HEK293 (cell line): Measurements from ENCODE around the gene ZMYM4.

Experiments
- HOXC10 ChIP-seq: sonication (generic); formaldehyde crosslinking; IDR thresholded peaks from 2 replicates; pipeline ENCODE4 v1.8.1; 2023; ENCODE audit warnings: mild to moderate bottlenecking, missing genetic modification reagents
- HOXD13 ChIP-seq: sonication (generic); formaldehyde crosslinking; IDR thresholded peaks from 2 replicates; pipeline ENCODE4 v1.8.0; 2022; ENCODE audit warnings: missing genetic modification reagents, borderline replicate concordance
- IKZF3 ChIP-seq: fragments of 450-650 bp; IDR thresholded peaks from 2 replicates; pipeline ENCODE4 v1.5.0; 2018; ENCODE audit warnings: missing biosample characterization, mild to moderate bottlenecking, missing genetic modification characterization, moderate library complexity
- KLF7 ChIP-seq: fragments of 450-650 bp; formaldehyde crosslinking; IDR thresholded peaks from 2 replicates; pipeline ENCODE4 v1.5.1; 2016; ENCODE audit warnings: missing biosample characterization, missing genetic modification characterization, borderline replicate concordance
- KLF9 ChIP-seq: fragments of 450-650 bp; formaldehyde crosslinking; IDR thresholded peaks from 2 replicates; pipeline ENCODE4 v1.5.1; 2016; ENCODE audit warnings: missing biosample characterization, missing genetic modification characterization, low read depth
- OVOL3 ChIP-seq: fragments of 450-650 bp; formaldehyde crosslinking; IDR thresholded peaks from 2 replicates; pipeline ENCODE4 v1.5.1; 2016; ENCODE audit warnings: missing biosample characterization, missing genetic modification characterization
- SCRT1 ChIP-seq: fragments of 450-650 bp; formaldehyde crosslinking; IDR thresholded peaks from 2 replicates; pipeline ENCODE4 v1.5.1; 2016; ENCODE audit warnings: missing biosample characterization, missing genetic modification characterization, borderline replicate concordance
- TRIM28 ChIP-seq: IDR thresholded peaks from 2 replicates; pipeline ENCODE4 v1.6.1; 2011; ENCODE audit warnings: low read length, control low read depth, borderline replicate concordance
- WT1 ChIP-seq: fragments of 450-650 bp; formaldehyde crosslinking; IDR thresholded peaks from 2 replicates; pipeline ENCODE4 v1.5.1; 2016; ENCODE audit warnings: missing biosample characterization, missing genetic modification characterization
- ZBTB1 ChIP-seq: fragments of 450-650 bp; formaldehyde crosslinking; IDR thresholded peaks from 2 replicates; pipeline ENCODE4 v1.5.1; 2016; ENCODE audit warnings: missing biosample characterization, missing genetic modification characterization
- ZBTB48 ChIP-seq: fragments of 450-650 bp; formaldehyde crosslinking; IDR thresholded peaks from 2 replicates; pipeline ENCODE4 v1.5.1; 2016; ENCODE audit warnings: missing biosample characterization, missing genetic modification characterization
- ZFP69B ChIP-seq: fragments of 450-650 bp; formaldehyde crosslinking; IDR thresholded peaks from 2 replicates; pipeline ENCODE4 v1.5.1; 2016; ENCODE audit warnings: missing biosample characterization, missing genetic modification characterization
- ZNF155 ChIP-seq: fragments of 450-650 bp; formaldehyde crosslinking; IDR thresholded peaks from 2 replicates; pipeline ENCODE4 v1.5.1; 2016; ENCODE audit warnings: missing biosample characterization, missing genetic modification characterization
- ZNF157 ChIP-seq: fragments of 450-650 bp; formaldehyde crosslinking; IDR thresholded peaks from 2 replicates; pipeline ENCODE4 v1.5.1; 2016; ENCODE audit warnings: missing biosample characterization, missing genetic modification characterization
- ZNF211 ChIP-seq: fragments of 450-650 bp; formaldehyde crosslinking; IDR thresholded peaks from 2 replicates; pipeline ENCODE4 v1.5.1; 2016; ENCODE audit warnings: low read depth, missing biosample characterization, missing genetic modification characterization
- ZNF221 ChIP-seq: fragments of 450-650 bp; formaldehyde crosslinking; IDR thresholded peaks from 2 replicates; pipeline ENCODE4 v1.5.1; 2017; ENCODE audit warnings: missing biosample characterization, missing genetic modification characterization, borderline replicate concordance
- ZNF423 ChIP-seq: fragments of 450-650 bp; formaldehyde crosslinking; IDR thresholded peaks from 2 replicates; pipeline ENCODE4 v1.5.1; 2016; ENCODE audit warnings: missing biosample characterization, missing genetic modification characterization
- ZNF549 ChIP-seq: fragments of 450-650 bp; IDR thresholded peaks from 2 replicates; pipeline ENCODE4 v1.5.1; 2018; ENCODE audit warnings: missing biosample characterization, missing genetic modification characterization, mild to moderate bottlenecking, inconsistent platforms, moderate library complexity
- ZNF571 ChIP-seq: fragments of 450-650 bp; formaldehyde crosslinking; IDR thresholded peaks from 2 replicates; pipeline ENCODE4 v1.5.0; 2017; ENCODE audit warnings: missing biosample characterization, missing genetic modification characterization
- ZNF600 ChIP-seq: fragments of 450-650 bp; formaldehyde crosslinking; IDR thresholded peaks from 2 replicates; pipeline ENCODE4 v1.5.1; 2016; ENCODE audit warnings: missing biosample characterization, missing genetic modification characterization
- ZNF610 ChIP-seq: fragments of 450-650 bp; formaldehyde crosslinking; IDR thresholded peaks from 2 replicates; pipeline ENCODE4 v1.5.1; 2016; ENCODE audit warnings: missing biosample characterization, missing genetic modification characterization, borderline replicate concordance
- ZNF621 ChIP-seq: fragments of 450-650 bp; formaldehyde crosslinking; IDR thresholded peaks from 2 replicates; pipeline ENCODE4 v1.5.1; 2017; ENCODE audit warnings: missing biosample characterization, missing genetic modification characterization
- ZNF624 ChIP-seq: fragments of 450-650 bp; formaldehyde crosslinking; IDR thresholded peaks from 2 replicates; pipeline ENCODE4 v1.5.1; 2017; ENCODE audit warnings: missing biosample characterization, missing genetic modification characterization
- ZNF701 ChIP-seq: fragments of 450-650 bp; formaldehyde crosslinking; IDR thresholded peaks from 2 replicates; pipeline ENCODE4 v1.5.1; 2016; ENCODE audit warnings: missing biosample characterization, missing genetic modification characterization
- ZNF768 ChIP-seq: fragments of 450-650 bp; formaldehyde crosslinking; IDR thresholded peaks from 2 replicates; pipeline ENCODE4 v1.5.1; 2018; ENCODE audit warnings: missing biosample characterization, mild to moderate bottlenecking, missing genetic modification characterization
- ZNF837 ChIP-seq: fragments of 450-650 bp; formaldehyde crosslinking; IDR thresholded peaks from 2 replicates; pipeline ENCODE4 v1.5.1; 2016; ENCODE audit warnings: missing biosample characterization, missing genetic modification characterization
- ZNF843 ChIP-seq: fragments of 450-650 bp; formaldehyde crosslinking; IDR thresholded peaks from 2 replicates; pipeline ENCODE4 v1.5.1; 2016; ENCODE audit warnings: missing biosample characterization, missing genetic modification characterization
- TF ChIP-seq, protein P1 (sequence below): fragments of 450-650 bp; formaldehyde crosslinking; IDR thresholded peaks from 2 replicates; pipeline ENCODE4 v1.5.1; 2016; ENCODE audit warnings: missing biosample characterization, missing genetic modification characterization
- TF ChIP-seq, protein P2 (sequence below): fragments of 450-650 bp; formaldehyde crosslinking; IDR thresholded peaks from 2 replicates; pipeline ENCODE4 v1.5.1; 2016; ENCODE audit warnings: missing biosample characterization, missing genetic modification characterization
- TF ChIP-seq, protein P3 (sequence below): fragments of 450-650 bp; IDR thresholded peaks from 2 replicates; pipeline ENCODE4 v1.5.1; 2018; ENCODE audit warnings: missing biosample characterization, missing genetic modification characterization
- TF ChIP-seq, protein P4 (sequence below): fragments of 450-650 bp; formaldehyde crosslinking; IDR thresholded peaks from 2 replicates; pipeline ENCODE4 v1.5.1; 2017; ENCODE audit warnings: missing biosample characterization, missing genetic modification characterization
- TF ChIP-seq, protein P5 (sequence below): fragments of 450-650 bp; formaldehyde crosslinking; IDR thresholded peaks from 2 replicates; pipeline ENCODE4 v1.5.1; 2017; ENCODE audit warnings: missing biosample characterization, missing genetic modification characterization
- TF ChIP-seq, protein P6 (sequence below): fragments of 450-650 bp; formaldehyde crosslinking; IDR thresholded peaks from 2 replicates; pipeline ENCODE4 v1.5.1; 2016; ENCODE audit warnings: missing biosample characterization, missing genetic modification characterization

ZMYM4 gene

DNA sequence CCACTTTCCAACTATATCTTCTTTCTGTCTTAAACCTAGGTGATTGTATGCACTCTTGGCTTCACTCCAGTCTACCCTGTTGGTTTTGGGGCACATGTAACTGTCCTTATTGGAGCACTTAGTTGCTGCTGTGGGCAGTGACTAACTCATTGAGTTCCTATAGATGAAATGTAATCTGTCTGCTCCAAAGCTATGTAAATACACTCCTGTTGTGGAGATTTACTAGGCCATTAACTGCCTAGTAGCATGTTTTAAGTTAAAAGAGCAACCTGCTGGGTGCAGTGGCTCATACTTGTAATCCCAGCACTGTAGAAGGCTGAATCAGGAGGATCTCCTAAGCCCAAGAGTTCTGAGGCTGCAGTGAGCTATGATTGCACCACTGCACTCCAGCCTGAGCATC lies 137.6 kb downstream of the ZMYM4 start (continued):
- peak; percentile 91 for TF ChIP-seq SCRT1 (tag by site-specific recombination)
- TF ChIP-seq ZNF621 (tag by site-specific recombination), result no peak
- no peak for TF ChIP-seq ZNF610 (tag by site-specific recombination)
- TF ChIP-seq KLF9 (tag by site-specific recombination), result no peak
- peak; percentile 34; the same call in 1 of the 2 replicates for TF ChIP-seq ZNF549
- TF ChIP-seq, protein P1, sequence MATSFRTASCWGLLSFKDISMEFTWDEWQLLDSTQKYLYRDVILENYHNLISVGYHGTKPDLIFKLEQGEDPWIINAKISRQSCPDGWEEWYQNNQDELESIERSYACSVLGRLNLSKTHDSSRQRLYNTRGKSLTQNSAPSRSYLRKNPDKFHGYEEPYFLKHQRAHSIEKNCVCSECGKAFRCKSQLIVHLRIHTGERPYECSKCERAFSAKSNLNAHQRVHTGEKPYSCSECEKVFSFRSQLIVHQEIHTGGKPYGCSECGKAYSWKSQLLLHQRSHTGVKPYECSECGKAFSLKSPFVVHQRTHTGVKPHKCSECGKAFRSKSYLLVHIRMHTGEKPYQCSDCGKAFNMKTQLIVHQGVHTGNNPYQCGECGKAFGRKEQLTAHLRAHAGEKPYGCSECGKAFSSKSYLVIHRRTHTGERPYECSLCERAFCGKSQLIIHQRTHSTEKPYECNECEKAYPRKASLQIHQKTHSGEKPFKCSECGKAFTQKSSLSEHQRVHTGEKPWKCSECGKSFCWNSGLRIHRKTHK (tag by site-specific recombination), result no peak
- peak; percentile 72 for TF ChIP-seq ZNF843 (tag by site-specific recombination)
- TF ChIP-seq IKZF3, result no peak
- no peak for TF ChIP-seq ZNF571 (tag by site-specific recombination)
- TF ChIP-seq ZFP69B (tag by site-specific recombination), result no peak
- TF ChIP-seq WT1 (tag by site-specific recombination), result peak; percentile 97
- TF ChIP-seq ZNF211, result no peak
- TF ChIP-seq, protein P2, sequence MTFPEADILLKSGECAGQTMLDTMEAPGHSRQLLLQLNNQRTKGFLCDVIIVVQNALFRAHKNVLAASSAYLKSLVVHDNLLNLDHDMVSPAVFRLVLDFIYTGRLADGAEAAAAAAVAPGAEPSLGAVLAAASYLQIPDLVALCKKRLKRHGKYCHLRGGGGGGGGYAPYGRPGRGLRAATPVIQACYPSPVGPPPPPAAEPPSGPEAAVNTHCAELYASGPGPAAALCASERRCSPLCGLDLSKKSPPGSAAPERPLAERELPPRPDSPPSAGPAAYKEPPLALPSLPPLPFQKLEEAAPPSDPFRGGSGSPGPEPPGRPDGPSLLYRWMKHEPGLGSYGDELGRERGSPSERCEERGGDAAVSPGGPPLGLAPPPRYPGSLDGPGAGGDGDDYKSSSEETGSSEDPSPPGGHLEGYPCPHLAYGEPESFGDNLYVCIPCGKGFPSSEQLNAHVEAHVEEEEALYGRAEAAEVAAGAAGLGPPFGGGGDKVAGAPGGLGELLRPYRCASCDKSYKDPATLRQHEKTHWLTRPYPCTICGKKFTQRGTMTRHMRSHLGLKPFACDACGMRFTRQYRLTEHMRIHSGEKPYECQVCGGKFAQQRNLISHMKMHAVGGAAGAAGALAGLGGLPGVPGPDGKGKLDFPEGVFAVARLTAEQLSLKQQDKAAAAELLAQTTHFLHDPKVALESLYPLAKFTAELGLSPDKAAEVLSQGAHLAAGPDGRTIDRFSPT (tag by site-specific recombination), result 0 out of 2 replicates have a peak, but pooled peaks have one; percentile 33
- TF ChIP-seq, protein P3, sequence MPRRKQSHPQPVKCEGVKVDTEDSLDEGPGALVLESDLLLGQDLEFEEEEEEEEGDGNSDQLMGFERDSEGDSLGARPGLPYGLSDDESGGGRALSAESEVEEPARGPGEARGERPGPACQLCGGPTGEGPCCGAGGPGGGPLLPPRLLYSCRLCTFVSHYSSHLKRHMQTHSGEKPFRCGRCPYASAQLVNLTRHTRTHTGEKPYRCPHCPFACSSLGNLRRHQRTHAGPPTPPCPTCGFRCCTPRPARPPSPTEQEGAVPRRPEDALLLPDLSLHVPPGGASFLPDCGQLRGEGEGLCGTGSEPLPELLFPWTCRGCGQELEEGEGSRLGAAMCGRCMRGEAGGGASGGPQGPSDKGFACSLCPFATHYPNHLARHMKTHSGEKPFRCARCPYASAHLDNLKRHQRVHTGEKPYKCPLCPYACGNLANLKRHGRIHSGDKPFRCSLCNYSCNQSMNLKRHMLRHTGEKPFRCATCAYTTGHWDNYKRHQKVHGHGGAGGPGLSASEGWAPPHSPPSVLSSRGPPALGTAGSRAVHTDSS (tag by site-specific recombination), result no peak
- TF ChIP-seq ZNF423 (tag by site-specific recombination), result peak; percentile 18; the same call in 1 of the 2 replicates
- TF ChIP-seq ZBTB1 (tag by site-specific recombination), result no peak
- no peak for TF ChIP-seq TRIM28
- TF ChIP-seq, protein P4, sequence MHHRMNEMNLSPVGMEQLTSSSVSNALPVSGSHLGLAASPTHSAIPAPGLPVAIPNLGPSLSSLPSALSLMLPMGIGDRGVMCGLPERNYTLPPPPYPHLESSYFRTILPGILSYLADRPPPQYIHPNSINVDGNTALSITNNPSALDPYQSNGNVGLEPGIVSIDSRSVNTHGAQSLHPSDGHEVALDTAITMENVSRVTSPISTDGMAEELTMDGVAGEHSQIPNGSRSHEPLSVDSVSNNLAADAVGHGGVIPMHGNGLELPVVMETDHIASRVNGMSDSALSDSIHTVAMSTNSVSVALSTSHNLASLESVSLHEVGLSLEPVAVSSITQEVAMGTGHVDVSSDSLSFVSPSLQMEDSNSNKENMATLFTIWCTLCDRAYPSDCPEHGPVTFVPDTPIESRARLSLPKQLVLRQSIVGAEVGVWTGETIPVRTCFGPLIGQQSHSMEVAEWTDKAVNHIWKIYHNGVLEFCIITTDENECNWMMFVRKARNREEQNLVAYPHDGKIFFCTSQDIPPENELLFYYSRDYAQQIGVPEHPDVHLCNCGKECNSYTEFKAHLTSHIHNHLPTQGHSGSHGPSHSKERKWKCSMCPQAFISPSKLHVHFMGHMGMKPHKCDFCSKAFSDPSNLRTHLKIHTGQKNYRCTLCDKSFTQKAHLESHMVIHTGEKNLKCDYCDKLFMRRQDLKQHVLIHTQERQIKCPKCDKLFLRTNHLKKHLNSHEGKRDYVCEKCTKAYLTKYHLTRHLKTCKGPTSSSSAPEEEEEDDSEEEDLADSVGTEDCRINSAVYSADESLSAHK, result peak; percentile 98
- TF ChIP-seq ZBTB48 (tag by site-specific recombination), result no peak
- peak; percentile 98 for TF ChIP-seq OVOL3 (tag by site-specific recombination)
- no peak for TF ChIP-seq ZNF600
- TF ChIP-seq KLF7 (tag by site-specific recombination), result no peak
- TF ChIP-seq ZNF701 (tag by site-specific recombination), result no peak
- TF ChIP-seq ZNF155 (tag by site-specific recombination), result no peak
- no peak for TF ChIP-seq ZNF837 (tag by site-specific recombination)
- no peak for TF ChIP-seq ZNF624 (tag by site-specific recombination)
- no peak for TF ChIP-seq ZNF768 (tag by site-specific recombination)
- no peak for TF ChIP-seq ZNF221 (tag by site-specific recombination)
- TF ChIP-seq, protein P5, sequence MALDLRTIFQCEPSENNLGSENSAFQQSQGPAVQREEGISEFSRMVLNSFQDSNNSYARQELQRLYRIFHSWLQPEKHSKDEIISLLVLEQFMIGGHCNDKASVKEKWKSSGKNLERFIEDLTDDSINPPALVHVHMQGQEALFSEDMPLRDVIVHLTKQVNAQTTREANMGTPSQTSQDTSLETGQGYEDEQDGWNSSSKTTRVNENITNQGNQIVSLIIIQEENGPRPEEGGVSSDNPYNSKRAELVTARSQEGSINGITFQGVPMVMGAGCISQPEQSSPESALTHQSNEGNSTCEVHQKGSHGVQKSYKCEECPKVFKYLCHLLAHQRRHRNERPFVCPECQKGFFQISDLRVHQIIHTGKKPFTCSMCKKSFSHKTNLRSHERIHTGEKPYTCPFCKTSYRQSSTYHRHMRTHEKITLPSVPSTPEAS (tag by site-specific recombination), result no peak
- TF ChIP-seq, protein P6, sequence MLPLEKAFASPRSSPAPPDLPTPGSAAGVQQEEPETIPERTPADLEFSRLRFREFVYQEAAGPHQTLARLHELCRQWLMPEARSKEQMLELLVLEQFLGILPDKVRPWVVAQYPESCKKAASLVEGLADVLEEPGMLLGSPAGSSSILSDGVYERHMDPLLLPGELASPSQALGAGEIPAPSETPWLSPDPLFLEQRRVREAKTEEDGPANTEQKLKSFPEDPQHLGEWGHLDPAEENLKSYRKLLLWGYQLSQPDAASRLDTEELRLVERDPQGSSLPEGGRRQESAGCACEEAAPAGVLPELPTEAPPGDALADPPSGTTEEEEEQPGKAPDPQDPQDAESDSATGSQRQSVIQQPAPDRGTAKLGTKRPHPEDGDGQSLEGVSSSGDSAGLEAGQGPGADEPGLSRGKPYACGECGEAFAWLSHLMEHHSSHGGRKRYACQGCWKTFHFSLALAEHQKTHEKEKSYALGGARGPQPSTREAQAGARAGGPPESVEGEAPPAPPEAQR, result no peak
- no peak for TF ChIP-seq ZNF157 (tag by site-specific recombination)
- no peak for TF ChIP-seq HOXD13
- no peak for TF ChIP-seq HOXC10 (CRISPR knock-in tag)
